GM19238 (cell line): ENCODE measurements around the gene CDS2.
A peak's percentile ranks its signal among the peaks of the same experiment; 100 is the strongest.

Experiments used
- DNase-seq: peaks from one replicate; pipeline ENCODE4 v3.0.0; 2011; ENCODE audit warnings: low spot score; ENCODE audit not compliant: insufficient read length

CDS2 gene

DNA sequence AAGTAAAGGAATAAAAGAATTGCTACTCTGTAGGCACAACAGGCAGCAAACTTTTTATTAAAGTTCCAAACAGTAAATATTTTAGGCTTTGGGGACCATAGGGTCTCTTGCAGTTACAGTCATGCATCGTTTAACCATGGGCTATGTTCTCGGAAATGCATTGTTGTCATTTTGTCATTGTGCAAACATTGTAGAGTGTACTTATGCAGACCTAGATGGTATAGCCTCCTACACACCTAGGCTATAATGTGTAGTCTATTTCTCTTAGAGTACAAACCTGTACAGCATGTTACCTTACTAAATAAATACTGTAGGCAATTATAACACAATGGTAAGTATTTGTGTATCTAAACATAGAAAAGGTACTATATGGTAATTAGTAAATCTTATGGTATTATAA is 54.7 kb downstream of the CDS2 start:
- no peak for DNase-seq

DNA sequence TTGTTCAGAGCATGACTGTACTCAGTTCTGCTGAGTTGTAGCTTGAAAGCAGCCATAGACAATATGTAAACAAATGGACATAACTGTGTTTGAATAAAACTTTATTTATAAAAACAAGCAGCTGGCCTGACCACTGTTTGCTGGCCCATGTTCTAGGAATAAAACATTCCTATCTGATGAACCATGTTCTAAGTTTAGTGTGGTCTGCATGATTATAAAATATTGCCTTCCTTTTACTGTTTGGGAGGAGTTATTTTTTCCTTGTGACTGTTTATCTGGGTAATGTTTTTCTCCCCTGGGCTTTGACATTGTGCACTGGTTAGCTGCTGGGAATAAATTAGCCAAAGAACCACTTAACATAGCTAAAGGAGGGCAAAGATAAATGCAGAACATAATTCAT is 55.1 kb downstream of the CDS2 start:
- DNase-seq = no peak

DNA sequence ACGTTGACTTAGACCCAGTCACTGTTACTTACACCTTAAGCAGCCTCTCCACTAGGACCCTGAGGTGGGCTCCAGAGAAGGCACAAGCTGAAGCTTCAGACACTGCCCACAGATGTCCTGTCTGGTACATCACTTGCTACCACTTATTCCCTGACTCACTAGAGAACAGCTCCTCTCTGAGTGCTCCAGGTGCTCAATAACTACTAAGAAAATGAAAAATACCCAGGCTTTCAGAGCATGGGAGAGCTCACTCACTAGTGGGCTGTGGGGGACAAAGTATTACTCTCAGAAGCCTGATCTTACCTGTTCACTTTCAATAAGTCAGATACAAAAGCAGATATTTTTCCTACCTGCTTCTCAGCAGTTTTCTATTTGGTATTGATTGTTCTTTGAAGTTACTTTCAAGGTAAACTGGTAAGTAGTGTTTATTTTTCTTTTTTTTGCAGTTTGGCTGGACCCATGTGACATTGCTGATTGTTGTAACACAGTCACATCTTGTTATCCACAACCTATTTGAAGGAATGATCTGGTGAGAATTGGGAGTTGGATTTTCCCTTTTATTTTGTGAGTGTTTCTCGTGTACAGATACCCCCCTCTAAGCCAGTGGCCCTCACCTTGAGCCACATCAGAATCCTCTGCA is 55.9 kb downstream of the CDS2 start:
- no peak for DNase-seq

GRCh38 chr20:5183731-5184474 is 57.1 kb downstream of the CDS2 start:
- no peak for DNase-seq

- no peak for DNase-seq
These were observed 57.9 kb downstream of the CDS2 start for GRCh38 chr20:5184684-5185083.

- no peak for DNase-seq
These were observed 60.3 kb downstream of the CDS2 start for GRCh38 chr20:5187122-5187521.

- DNase-seq = no peak
These were observed 61.9 kb downstream of the CDS2 start for GRCh38 chr20:5188736-5189135.

DNA sequence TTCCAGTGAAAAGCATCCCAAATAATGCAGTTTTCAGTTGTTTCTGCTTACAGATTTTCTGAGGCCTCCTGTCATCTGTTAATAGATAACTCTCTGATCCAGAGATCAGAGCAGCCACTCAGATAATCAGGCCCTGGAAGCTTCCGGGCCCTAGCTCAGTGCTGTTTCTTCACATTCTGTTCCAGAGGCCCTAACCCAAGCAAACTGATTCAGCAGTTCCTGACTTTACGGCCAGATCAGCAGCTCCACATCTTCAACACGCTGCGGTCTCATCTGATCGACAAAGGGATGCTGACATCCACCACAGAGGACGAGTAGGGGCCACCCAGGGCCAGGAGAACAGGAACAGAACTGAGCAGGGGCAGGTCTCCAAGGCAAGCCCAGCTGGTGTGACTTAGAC is 63.1 kb downstream of the CDS2 start:
- no peak for DNase-seq

GRCh38 chr20:5190444-5190843 is 63.6 kb downstream of the CDS2 start:
- no peak for DNase-seq

DNA sequence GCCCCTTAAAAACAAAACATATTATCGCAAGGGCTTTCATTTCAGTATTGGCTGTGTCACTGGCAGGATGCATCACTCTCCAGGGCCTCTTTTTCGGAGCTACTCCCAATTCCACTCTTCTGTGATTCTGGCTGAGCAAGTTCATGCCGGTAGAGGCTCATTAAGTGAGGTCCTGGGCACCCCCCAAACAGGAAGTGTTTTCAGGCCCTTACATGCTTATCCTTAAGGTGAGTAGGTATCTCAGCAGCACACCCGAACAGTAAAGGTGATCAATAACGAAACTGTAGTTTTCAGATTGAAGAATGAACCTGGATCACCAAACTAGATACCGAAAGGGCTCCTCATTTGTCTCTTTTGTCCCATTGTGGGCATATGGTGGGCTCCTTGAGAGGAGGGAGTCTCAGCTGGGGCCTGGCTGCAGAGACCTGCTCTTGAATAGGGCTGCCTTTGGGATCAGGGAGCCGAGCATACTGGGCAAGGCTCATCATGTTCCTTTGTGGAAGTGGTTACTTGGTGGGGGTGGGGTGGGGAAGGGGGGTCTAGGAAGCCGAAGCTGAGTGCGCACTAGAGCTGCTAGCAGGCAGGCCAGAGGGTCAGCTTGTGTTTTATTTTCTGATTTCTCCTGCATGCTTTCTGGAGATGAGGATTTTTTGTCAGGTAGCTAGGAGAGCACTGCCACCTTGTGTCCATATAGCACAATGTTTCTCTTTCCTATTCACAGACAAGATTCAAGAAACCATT is 65.2 kb downstream of the CDS2 start:
- DNase-seq = peak; percentile 65

DNA sequence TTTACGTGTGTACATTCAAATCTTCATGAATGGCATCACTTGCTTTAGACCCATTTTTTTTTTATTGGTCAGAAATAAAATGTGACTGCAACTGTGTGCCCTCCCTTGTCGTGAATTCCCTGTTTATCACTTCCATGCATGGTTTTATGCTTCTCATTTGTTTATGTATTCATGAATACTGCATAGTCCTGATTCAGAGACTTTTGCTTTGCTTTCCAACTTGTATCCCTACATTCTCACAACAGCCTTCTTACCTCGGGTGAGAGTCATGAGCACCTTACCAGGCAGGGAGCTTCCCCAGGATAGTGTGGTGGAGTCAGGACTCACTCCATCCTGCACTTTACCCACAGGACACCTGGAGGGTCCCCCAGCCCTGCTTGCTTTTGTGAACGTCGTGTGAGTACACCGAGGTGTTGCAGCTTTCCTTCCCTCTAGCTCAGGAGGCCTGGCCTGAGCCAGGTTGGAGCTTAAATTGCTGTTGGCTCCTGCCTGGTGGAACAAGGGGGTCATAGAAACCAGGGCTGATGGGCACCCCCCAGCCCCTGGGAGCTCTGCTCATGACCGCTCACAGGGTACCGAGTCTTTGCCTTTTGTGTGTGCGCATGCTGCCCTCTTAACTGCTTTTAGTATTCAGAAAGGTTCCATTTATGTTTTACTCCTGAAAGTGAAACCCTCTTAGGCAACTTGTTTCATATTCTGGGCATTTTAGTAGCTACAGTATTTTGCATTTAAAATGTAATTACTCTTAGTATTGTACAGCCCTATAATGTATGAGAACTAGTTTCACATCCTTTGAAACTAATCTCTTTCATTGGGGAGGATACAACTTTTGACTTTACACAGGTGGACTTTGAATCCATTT is 66.0 kb downstream of the CDS2 start:
- DNase-seq = no peak

DNA sequence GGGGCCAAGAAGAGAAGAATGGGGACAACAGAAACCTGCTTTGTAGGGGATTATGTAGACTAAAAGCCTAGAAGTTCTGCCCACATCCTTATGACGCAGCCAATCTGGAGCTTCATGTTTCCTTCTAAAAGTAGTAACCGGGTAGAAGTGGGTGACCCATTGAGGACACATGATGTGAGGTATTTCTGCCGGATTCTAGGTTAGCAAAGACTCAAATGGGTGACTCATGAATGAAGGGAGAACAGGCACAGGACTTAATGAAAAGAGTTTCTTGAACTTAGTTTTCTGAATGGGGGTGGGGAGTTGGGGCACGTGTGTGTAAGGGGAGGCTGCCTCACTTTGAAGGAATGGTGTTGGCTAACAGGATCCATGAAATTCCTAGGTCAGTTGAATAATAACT is 68.8 kb downstream of the CDS2 start:
- DNase-seq = no peak

DNA sequence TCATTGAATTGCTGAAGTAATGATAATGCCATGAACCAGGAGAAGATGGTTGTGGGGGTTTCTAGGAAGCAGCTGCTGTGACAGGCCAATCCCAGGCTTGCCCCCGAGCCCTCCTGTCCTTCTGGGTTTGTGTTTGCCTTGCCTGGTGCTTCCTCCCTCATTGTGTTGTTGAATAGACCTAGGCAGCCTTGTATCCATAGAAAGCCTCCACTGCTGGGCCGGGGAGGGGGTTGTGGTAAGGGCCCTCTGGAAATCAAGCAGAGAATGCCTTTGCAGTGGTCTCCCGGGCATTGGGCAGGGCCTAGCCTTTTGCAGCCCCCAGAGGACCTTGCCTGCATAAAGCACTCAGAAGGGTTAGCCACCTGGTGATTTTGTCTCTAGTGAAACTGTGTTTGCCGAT is 69.3 kb downstream of the CDS2 start:
- DNase-seq = no peak

- no peak for DNase-seq
These were observed 70.5 kb downstream of the CDS2 start for GRCh38 chr20:5197270-5197827.

DNA sequence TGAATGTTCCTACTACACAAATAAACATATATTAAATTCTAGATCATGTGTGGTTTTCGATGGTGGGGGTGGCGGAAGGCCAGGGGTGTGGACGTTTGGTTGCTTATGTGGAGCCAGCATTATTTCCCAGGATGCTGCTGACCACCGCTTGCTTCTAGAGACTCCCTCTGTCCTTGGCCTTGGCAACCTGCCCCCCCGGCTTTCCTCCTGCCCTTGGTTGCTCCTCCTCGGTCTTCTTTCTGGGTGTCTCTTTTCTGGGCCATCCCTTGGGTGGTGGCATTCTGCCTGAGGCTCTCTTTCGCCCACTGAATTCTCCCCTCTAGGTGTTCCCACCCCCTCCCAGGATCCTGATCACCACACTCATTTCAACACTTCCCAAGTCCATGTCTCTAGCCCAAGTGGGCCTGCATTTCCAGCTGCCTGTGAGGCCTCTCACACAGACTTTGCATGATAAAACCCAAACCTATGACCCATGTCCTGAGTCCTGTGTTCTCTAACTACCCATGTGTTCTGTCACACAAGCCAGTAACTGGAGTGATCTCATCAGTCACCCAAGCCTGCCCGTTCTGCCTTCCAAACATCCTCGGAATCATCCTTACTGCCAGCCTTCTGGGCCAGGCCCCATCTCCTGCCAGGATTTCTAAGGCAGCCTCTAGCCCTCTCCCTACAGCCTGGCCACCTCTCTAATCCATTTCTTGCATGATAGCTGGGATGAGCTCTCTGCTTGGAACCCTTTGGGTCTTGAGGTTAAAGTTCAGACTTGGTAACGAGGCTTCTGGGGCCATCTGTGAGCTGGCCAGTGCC is 71.2 kb downstream of the CDS2 start:
- no peak for DNase-seq

DNA sequence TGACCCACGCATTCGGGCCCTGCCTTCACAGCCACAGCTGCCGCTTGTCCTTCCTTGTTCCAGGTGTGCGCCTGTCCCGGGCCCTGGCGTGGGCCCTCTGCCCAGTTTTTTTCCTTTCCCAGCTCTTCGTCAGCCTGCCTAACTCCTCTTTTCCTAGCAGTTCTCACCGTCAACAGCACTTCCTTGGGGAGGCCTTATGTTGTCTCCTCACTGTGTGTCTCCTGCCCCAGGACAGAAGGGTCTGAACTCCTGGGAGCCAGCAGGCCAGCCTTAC is 71.8 kb downstream of the CDS2 start:
- no peak for DNase-seq

DNA sequence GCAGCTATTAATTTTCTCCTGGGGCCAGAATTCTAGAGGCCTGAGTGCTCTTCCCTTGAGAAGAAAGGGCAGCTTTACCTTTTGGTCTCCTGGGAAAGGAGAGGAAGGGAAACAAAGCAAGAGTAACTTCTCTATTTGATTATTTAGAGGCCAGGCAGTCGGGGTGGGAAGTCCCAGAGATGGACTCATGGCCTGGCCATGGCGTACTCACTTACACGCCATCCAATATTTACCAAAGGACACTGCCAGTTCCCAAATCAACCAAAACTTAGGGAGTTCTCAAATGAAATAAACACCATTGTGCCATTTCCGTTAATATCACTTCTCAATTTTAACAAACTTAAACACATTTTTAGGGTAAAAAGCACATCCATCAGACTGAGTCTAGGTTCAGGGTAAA is 76.6 kb downstream of the CDS2 start:
- DNase-seq = no peak

DNA sequence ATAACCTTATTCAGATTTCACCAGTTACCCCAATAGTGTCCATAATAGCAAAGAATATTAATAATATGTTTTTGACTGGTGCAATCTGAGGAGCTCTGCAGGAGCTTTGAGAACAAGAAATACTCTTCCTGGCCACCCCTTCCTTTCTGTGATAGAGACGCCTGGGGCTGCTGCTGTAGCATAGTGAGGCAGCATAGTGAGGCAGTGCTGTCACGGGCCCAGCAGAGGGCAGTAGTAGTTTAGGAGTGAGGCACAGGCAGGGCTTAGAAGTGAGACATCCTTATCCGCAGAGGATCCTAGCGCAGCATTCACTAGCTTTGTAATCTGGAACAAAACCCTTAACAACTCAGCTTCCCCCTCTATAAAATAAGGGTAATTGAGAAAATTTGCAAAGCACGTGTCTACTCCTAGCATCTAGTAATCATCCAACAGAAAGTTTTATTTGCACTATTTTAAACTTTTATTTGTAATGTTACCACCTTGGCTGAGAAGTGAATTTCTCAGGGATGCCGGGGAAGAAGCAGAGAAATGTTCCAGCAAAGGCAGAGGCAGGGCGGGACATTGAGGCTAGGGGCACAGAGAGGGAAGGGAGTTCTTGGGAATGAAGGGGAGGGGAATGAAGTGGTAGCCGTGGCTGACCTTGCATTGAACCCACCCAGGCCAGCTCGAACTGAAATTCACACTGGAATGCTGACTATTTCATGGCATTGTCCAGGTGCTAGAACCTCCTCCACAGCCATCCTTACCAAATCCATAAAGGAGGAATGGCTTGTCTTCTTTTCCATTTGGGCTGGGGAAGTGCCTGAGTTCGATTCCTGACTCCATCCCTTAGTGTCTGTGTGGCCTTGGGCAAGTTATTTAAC is 78.8 kb downstream of the CDS2 start:
- DNase-seq = peak; percentile 64

DNA sequence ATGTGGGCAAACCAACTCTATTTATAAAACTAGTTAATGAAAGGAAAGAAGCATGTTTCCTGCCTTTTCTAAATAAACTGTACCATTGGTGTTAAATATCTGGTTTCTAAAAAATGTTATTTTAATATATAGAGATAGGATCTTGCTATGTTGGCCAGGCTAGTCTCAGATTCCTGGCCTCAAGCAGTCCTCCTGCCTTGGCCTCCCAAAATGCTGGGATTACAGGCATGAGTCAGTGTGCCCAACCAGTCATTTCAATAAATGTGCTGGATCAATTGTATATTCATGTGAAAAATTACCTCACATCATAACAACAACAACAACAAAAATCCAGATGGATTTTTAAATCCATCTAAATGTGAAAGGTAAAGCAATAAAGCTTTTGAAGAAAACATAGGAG is 80.3 kb downstream of the CDS2 start:
- DNase-seq = no peak
